GM21528 (cell line): ENCODE results near the gene EPB41L2.

ENCODE experiments used
- ATAC-seq: cut with Tn5 transposase; IDR thresholded peaks from one replicate; pipeline ENCODE4 v1.9.1; 2021; ENCODE audit warnings: mild to moderate bottlenecking, moderate library complexity; ENCODE audit not compliant: unreplicated experiment, low FRiP score

Gene EPB41L2

GRCh38 chr6:130888246-130888645 is 174.8 kb downstream of the EPB41L2 start:
- no peak for ATAC-seq

GRCh38 chr6:130886966-130887365 is 176.1 kb downstream of the EPB41L2 start:
- ATAC-seq, result no peak

GRCh38 chr6:130885392-130886192 is 177.5 kb downstream of the EPB41L2 start:
- ATAC-seq, result peak; percentile 85

GRCh38 chr6:130882370-130882769 is 180.7 kb downstream of the EPB41L2 start:
- no peak for ATAC-seq

GRCh38 chr6:130879826-130880225 is 183.2 kb downstream of the EPB41L2 start:
- ATAC-seq, result no peak

DNA sequence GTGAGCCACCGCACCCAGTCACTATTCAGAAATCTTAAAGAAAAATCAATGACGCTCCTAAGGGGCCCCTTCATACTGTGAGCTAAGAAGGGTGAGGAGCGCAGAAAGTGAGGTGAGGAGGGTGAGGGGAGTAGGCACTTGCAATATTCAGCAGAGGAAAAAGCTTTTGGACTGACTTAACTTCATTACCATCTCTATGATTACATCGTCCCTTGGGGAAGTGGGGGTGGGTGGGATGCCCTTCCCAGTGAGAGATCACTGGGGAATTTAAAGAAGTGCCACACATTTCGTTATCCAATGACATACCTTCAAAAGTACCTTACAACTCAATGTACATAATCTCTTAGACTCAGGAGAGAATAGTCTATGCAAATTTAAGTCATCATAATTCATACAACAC is 189.3 kb downstream of the EPB41L2 start:
- no peak for ATAC-seq

- peak; percentile 66 for ATAC-seq
Observed at GRCh38 chr6:130872250-130873095, 190.6 kb downstream of the EPB41L2 start.

DNA sequence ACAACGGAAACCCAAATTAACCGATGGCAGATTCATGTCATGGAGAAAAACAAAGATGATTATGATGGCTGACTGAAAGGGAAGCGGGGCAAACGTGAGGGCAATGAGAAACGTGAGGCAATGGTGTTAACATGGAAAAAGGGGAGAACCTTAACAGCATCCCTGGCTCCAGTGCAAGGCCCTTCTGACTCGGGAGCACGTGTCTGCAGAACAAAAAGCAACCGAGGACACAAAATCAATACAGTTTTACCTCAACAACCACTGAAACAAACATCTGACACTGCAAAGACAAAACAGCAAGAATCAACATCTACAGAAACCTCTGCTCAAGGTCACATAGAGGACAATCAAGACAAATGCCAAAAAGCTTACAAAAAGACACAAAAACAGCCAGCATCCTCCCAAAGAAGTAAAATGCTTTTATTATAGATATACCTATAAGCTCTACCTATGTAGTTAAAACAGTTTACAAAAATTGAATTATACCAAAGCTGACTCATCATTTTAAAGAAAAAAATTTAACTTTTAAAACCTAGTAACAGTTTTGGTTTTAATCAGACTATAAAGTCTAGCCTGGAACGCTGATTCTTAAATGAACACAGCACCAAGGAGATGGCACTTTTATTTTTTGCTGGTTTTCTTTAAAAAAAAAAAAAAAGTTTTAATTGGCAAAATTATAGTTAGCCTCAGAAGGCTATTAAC is 192.7 kb downstream of the EPB41L2 start:
- no peak for ATAC-seq

GRCh38 chr6:130869681-130870080 is 193.4 kb downstream of the EPB41L2 start:
- no peak for ATAC-seq

DNA sequence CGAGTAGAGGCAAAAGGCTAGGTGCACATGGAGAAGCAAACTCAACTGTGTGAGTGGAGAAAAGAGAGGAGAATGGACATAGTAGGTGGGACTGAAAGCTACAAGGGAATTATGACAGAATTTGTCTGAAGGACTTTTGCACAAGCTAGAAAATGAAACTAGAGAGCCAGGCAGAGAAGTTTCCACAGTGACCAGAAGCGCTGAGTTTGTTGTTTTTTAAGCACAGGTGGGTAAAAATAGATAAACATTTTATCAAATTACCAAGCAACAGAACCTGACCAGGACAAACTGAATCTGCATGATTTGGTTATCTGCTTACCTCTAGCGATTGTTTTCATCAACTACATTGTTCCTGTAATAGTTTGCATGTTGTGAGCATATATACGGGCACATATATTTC is 197.3 kb downstream of the EPB41L2 start:
- ATAC-seq, result no peak

DNA sequence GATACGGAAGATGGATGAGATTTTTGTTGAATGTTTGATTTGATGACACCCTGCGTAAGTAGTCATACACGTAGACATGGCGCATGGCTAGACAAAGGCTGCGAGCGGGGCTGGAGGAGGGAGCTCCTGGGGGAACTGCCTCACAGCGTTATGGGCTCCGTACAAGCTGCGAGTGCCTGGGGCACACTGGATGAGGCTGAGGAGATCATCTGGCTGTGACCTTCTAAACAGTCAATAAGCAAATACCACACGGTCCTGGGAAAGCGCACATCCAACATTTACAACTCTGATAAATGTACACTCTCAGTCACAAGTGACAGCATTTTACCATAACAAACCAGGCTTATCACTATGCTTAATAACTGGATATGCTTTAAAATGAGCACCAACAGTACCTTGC is 198.7 kb downstream of the EPB41L2 start:
- no peak for ATAC-seq

- no peak for ATAC-seq
Observed at GRCh38 chr6:130863415-130864230, 199.4 kb downstream of the EPB41L2 start.

DNA sequence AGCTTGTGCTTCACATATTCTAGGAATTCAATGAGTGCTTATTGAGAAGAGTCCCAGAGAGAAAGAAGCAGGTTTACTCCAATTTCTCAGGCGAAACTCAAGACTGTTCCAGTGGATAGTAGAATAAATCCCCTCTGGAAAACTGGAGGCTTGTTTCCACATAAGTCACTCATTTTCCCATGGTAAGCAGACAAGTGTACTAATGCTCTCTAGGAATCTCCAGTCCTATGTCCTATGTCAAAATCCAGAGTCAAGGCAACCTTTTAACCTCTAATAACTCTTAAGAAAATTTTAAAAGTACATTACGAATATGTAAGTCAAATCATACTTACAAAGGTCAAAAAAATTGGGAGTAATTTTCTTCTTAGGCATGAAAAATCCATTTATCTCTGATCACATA is 200.7 kb downstream of the EPB41L2 start:
- no peak for ATAC-seq

DNA sequence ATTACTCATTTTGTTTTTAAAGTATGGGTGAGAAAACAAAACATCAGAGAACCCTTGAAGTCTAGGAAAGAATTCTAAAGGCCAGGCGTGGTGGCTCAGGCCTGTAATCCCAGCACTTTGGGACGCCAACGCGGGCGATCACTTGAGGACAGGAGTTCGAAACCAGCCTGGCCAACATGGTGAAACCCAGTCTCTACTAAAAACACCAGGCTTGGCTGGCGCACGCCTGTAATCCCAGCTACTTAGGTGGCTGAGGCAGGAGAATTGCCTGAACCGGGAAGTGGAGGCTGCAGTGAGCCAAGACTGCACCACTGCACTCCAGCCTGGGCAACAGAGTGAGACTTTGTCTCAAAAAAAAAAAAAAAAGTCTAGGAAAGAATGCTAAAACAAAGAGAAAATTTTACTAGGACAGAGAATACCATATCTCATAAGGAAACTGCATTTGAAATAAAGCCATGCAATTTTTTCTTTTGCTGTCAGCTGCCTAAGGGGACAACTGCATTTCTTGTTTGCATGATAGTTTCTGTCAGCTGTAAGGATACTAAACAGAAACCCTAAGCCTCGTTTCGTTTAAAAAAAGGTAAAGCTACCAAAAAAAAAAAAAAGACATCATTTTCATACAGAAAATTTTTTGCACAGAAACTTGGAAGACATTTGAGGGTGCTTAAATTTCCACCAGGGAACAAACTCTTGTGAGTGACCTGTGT is 203.7 kb downstream of the EPB41L2 start:
- ATAC-seq, result no peak

GRCh38 chr6:130858498-130859160 is 204.4 kb downstream of the EPB41L2 start:
- ATAC-seq, result no peak

DNA sequence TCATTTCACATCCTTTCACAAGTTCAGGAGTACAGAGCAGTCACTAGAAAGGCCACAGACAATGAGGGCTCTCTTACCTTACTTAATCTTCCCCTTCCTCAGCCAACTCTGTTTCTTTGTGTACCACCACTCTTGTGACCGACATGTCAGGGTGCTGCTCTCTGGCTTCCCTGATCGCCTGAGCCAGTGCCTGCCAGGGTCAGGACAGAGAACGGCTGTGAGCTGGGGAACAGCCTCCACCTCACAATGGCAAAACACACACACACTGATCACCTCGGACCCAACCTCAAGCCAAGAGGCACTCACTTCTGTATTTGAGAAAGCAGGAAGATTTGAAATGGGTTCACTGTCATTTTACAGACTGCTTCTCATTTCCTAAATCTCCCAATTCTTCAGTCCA is 205.0 kb downstream of the EPB41L2 start:
- ATAC-seq, result no peak

DNA sequence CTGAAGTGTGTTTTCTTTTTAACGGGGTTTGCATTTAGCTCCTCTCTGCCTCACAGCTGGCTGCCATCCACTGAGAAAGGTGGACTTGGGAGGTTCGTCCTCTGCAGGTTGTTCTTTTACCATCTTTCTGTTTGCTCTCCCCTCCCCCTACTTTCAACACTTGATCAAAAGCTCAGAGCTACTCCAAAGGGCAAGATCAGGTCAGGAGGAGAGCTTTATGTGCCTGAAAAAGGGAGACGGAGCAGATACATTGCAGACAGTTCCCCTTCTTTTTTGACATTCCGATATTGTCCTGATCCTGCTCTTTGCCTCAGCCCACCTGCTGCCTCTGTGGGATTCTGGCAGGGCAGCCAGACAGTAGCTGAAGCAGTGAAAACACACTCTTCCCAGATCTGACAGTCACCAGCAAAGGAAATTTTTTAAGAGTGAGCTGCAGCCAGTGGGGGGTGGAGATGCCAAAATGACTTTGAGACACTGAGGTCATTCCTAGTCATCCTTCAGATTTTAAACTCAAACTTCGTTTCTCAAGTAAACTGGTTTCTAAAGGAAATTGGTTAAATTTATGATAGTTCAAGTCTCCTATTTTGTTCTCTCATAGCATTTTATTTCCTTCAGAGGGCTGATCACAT is 209.4 kb downstream of the EPB41L2 start:
- no peak for ATAC-seq

- no peak for ATAC-seq
Observed at GRCh38 chr6:130852844-130853554, 210.0 kb downstream of the EPB41L2 start.
